ENCODE data around the gene SHISAL2B. TPM values are rescaled to one million over a fixed set of nuclear protein-coding genes. Genes with fewer than 3 reads are reported as not detected.

The SHISAL2B gene
- total RNA-seq, 2 experiments from 2014 or later = not detected

- ChIA-PET CTCF (ENCODE audit: unreplicated experiment) (no interaction called here), POLR2A (interaction anchor here (1.3 kb wide), 1 partner anchor 15 kb away, joined by 3 read pairs; no protein-coding TSS in a partner anchor)
- intact Hi-C loops (cut with micrococcal nuclease; ENCODE audit: unreplicated experiment) = no loop called here
- Histone ChIP-seq H3K27ac (ENCODE audit: low read depth, low read length, poor library complexity, severe bottlenecking) (no peak overlapping the region), H2AFZ (ENCODE audit: low read length) (no peak overlapping the region), H3K4me2 (ENCODE audit: low read length) (no peak overlapping the region), H3K4me1 (ENCODE audit: insufficient read depth, low read length, poor library complexity, severe bottlenecking) (no peaks in the 10 kb centered on the region), H3K9me3 (ENCODE audit: low read length) (no peaks in the 10 kb centered on the region), H3K9me2 (ENCODE audit: insufficient read depth, low read length) (no peaks in the 10 kb centered on the region), H4K20me1 (ENCODE audit: insufficient read depth, low read length) (peaks cover 5% of the 10 kb centered on the region; the same call in 1 of the 2 replicates), H3K79me2 (ENCODE audit: insufficient read depth, low read depth, low read length) (peaks cover 24% of the 10 kb centered on the region; the same call in 1 of the 2 replicates), H3K4me3 (ENCODE audit: low read depth, low read length, poor library complexity, severe bottlenecking) (no peak overlapping the region), H3K36me3 (ENCODE audit: insufficient read depth, low read length) (peaks cover 34% of the 10 kb centered on the region)
- no peak for TF ChIP-seq EZH2phosphoT487 (IDR thresholded peaks at IDR 0.05; ENCODE audit: borderline replicate concordance, low read depth, low read length)
- TF ChIP-seq CTCF (conservative IDR thresholded peaks at IDR 0.05; ENCODE audit: low read length) = no peak
- DNase-seq (ENCODE audit: low spot score) = no peak
- BruUV-seq (replicated peaks) = no TSS peak
These were observed 69.8 kb downstream of the SHISAL2B start for GRCh38 chr5:64759960-64760660.

- no TSS peak for BruUV-seq (replicated peaks)
These were observed 73.7 kb downstream of the SHISAL2B start for GRCh38 chr5:64763948-64764503.

More at GRCh38 chr5:64763948-64764503, 73.7 kb downstream of the SHISAL2B start:
- no peak for TF ChIP-seq CTCF (conservative IDR thresholded peaks at IDR 0.05; ENCODE audit: low read length)
- no peak for TF ChIP-seq EZH2phosphoT487 (IDR thresholded peaks at IDR 0.05; ENCODE audit: borderline replicate concordance, low read depth, low read length)
- Histone ChIP-seq H3K4me2 (ENCODE audit: low read length) (no peak overlapping the region), H3K9me2 (ENCODE audit: insufficient read depth, low read length) (no peaks in the 10 kb centered on the region), H3K36me3 (ENCODE audit: insufficient read depth, low read length) (peaks cover 37% of the 10 kb centered on the region), H4K20me1 (ENCODE audit: insufficient read depth, low read length) (peaks cover 5% of the 10 kb centered on the region; the same call in 1 of the 2 replicates), H3K4me1 (ENCODE audit: insufficient read depth, low read length, poor library complexity, severe bottlenecking) (peaks cover 16% of the 10 kb centered on the region), H2AFZ (ENCODE audit: low read length) (no peak overlapping the region), H3K9me3 (ENCODE audit: low read length) (no peaks in the 10 kb centered on the region), H3K4me3 (ENCODE audit: low read depth, low read length, poor library complexity, severe bottlenecking) (no peak overlapping the region), H3K27ac (ENCODE audit: low read depth, low read length, poor library complexity, severe bottlenecking) (no peak overlapping the region), H3K79me2 (ENCODE audit: insufficient read depth, low read depth, low read length) (peaks cover 32% of the 10 kb centered on the region)
- intact Hi-C loops (cut with micrococcal nuclease; ENCODE audit: unreplicated experiment) = no loop called here
- ChIA-PET CTCF (ENCODE audit: unreplicated experiment) (no interaction called here), POLR2A (interaction anchor here (0.6 to 2.2 kb wide), 5 partner anchors 11 to 296 kb away, joined by 3 to 8 read pairs (median 3); no protein-coding TSS in a partner anchor)
- no peak for DNase-seq (ENCODE audit: low spot score)
